RWPE1 (cell line): Measurements from ENCODE around the gene PMPCA.
A peak's percentile ranks its signal among the peaks of the same experiment; 100 is the strongest.

ENCODE experiments used
- CTCF ChIA-PET: fragments of 350-600 bp; sonication (Branson Sonifier 250); formaldehyde crosslinking; extraction: SDS; loops from one replicate; lab custom pipeline; 2021; lab: Yijun Ruan, JAX
- POLR2A ChIA-PET: fragments of 400-600 bp; formaldehyde crosslinking; extraction: SDS; loops from one replicate; lab custom pipeline; 2020; ENCODE audit warnings: antibody characterized with exemption; ENCODE audit not compliant: low non-redundant PET; lab: Yijun Ruan, JAX
- DNase-seq: peaks from one replicate; pipeline ENCODE4 v3.0.0; 2012; ENCODE audit warnings: low spot score
- H3K27ac ChIP-seq: fragments of 450-650 bp; 2 replicates; pipeline ENCODE4 v1.5.1; 2017
- TF ChIP-seq, protein P1 (sequence below): fragments of 450-650 bp; conservative IDR thresholded peaks from 2 replicates; pipeline ENCODE4 v1.5.1; 2017; ENCODE audit warnings: low read depth, mild to moderate bottlenecking

Gene PMPCA

DNA sequence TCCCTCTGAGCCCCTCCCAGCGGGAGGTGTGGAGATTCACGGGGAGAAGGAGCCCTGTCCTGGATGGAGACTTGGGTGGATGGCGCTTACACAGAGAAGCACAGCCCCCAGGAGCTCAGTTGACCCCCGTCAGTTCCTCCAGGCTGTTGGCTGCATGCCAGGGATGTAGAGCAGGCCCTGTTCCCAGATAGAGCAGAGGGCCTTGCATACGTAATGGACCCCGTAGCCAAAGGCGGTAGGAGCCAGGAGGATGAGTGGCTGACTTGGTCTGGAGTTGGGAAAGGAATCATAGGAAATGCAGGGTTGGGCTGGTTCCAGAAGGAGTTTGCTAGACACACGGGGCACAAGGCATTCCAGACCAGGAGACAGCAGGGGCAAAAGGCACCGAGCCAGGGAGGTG, 2.5 kb downstream of the PMPCA start:
- TF ChIP-seq, protein P1, sequence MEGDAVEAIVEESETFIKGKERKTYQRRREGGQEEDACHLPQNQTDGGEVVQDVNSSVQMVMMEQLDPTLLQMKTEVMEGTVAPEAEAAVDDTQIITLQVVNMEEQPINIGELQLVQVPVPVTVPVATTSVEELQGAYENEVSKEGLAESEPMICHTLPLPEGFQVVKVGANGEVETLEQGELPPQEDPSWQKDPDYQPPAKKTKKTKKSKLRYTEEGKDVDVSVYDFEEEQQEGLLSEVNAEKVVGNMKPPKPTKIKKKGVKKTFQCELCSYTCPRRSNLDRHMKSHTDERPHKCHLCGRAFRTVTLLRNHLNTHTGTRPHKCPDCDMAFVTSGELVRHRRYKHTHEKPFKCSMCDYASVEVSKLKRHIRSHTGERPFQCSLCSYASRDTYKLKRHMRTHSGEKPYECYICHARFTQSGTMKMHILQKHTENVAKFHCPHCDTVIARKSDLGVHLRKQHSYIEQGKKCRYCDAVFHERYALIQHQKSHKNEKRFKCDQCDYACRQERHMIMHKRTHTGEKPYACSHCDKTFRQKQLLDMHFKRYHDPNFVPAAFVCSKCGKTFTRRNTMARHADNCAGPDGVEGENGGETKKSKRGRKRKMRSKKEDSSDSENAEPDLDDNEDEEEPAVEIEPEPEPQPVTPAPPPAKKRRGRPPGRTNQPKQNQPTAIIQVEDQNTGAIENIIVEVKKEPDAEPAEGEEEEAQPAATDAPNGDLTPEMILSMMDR = no peak
- DNase-seq = no peak
- H3K27ac ChIP-seq = 0 out of 2 replicates have a peak overlapping the region, but pooled peaks have one; percentile 8
- POLR2A ChIA-PET = interaction anchor here (0.5 to 1.0 kb wide), 2 partner anchors 54 to 68 kb away, joined by 3 to 4 read pairs; no protein-coding TSS in a partner anchor
- CTCF ChIA-PET = interaction anchor here (0.5 to 0.7 kb wide), 2 partner anchors 72 to 116 kb away, joined by 3 read pairs; no protein-coding TSS in a partner anchor

DNA sequence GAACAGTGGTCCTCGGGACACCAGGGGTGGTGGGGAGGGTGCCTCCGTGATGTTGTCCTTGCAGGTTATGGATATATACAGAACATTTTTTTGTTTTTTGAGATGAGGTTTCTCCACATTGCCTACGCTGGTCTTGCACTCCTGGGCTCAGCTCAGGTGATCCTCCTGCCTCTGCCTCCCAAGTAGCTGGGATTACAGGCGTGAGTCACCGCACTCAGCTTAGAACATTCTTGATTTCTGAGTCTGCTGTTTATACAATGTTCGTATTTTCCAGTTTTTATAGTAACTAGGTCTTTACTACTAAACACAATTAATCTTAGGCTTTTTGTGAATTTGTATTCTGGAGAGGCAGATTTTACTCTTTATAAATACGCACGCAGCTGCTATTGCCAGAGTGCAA, 6.0 kb downstream of the PMPCA start:
- TF ChIP-seq, protein P1 = no peak
- POLR2A ChIA-PET = no interaction called here
- CTCF ChIA-PET = interaction anchor here (0.7 kb wide), 1 partner anchor 1172 kb away, joined by 3 read pairs; no protein-coding TSS in a partner anchor
- peak overlapping the region; percentile 8 for H3K27ac ChIP-seq
- DNase-seq = no peak

DNA sequence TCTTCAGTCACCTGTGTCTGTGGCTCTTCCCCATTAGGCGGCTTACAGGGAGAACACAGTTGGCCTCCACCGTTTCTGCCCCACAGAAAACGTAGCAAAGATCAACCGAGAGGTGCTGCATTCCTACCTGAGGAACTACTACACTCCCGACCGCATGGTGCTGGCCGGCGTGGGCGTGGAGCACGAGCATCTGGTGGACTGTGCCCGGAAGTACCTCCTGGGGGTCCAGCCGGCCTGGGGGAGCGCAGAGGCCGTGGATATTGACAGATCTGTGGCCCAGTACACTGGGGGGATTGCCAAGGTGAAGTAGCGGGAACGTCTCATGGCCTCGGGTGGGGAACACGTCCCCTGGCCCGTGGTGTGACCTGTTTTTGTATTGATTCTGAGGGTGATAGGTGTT, 6.5 kb downstream of the PMPCA start:
- ChIA-PET CTCF (interaction anchor here (0.7 to 0.8 kb wide), 2 partner anchors 255 to 1173 kb away, joined by 3 read pairs; no protein-coding TSS in a partner anchor), POLR2A (no interaction called here)

DNA sequence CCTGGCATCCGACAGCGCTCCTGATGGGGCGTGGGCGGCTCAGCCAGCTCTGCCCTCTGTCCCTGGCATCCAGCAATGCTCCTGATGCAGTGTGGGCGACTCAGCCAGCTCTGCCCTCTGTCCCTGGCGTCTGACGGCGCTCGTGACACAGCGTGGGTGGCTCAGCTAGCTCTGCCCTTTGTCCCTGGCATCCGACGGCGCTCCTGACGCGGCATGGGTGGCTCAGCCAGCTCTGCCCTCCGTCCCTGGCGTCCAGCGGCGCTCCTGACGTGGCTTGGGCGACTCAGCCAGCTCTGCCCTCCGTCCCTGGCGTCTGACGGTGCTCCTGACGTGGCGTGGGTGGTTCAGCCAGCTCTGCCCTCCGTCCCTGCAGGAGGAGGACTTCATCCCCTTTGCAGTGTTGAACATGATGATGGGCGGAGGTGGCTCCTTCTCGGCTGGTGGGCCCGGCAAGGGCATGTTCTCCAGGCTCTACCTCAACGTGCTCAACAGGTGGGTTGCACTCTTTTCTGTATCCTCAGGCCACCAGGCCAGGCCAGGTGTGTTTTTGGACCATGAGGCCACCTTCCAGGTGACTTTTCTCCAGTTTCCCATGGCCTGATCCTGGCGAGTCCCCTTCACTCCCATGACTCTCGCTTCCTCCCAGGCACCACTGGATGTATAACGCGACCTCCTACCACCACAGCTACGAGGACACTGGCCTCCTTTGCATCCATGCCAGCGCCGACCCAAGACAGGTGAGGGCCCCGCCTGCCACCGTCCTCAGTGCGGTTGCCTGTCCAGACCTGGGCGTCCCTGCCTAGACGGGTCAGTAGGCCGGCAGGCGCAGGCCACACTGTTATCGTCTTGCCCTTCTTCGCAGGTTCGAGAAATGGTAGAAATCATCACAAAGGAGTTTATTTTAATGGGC, 8.0 kb downstream of the PMPCA start:
- peak overlapping the region; percentile 2; the same call in 1 of the 2 replicates for H3K27ac ChIP-seq
- no peak for DNase-seq
- TF ChIP-seq, protein P1 = no peak
- ChIA-PET CTCF (interaction anchor here (0.6 to 1.0 kb wide), 4 partner anchors 17 to 326 kb away, joined by 3 to 4 read pairs (median 3); no protein-coding TSS in a partner anchor), POLR2A (no interaction called here)

More for the DNA sequence above, 6.5 kb downstream of the PMPCA start:
- no peak for DNase-seq
- no peak overlapping the region for H3K27ac ChIP-seq
- TF ChIP-seq, protein P1 = no peak

DNA sequence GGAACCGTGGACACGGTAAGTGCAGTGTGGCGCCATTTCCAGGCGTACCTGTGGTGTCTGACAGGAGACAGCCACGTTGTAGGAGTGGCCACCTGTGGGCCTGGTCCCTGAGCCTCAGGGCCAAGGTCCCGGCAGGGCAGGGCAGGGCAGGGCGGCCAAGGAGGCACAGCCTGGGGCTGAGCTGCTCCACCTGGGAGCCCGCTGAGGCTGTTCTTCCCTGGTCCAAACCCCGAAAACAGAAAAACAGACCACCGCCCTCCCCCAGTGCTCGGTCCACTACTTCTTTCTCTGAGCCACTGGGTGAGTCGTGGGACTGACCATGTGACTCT, 8.6 kb downstream of the PMPCA start:
- DNase-seq = no peak
- ChIA-PET POLR2A (no interaction called here), CTCF (interaction anchor here (0.7 kb wide), 1 partner anchor 43 kb away, joined by 3 read pairs; no protein-coding TSS in a partner anchor)
- peak overlapping the region; percentile 2; the same call in 1 of the 2 replicates for H3K27ac ChIP-seq
- TF ChIP-seq, protein P1 = no peak

DNA sequence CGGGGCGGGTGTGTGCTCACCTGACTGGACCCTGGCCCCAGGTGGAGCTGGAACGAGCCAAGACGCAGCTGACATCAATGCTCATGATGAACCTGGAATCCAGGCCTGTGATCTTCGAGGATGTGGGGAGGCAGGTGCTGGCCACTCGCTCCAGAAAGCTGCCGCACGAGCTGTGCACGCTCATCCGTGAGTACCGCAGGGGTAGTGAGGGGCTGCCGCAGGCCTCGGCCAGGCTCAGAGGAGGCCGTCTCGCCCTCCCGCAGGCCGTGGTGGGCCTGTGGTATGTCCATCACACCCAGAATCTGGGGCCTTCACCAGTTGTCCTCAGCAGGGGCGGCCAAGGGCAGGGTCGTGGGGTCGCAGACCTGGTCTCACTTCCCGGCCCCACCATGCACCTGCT, 11.3 kb downstream of the PMPCA start:
- ChIA-PET CTCF (no interaction called here), POLR2A (no interaction called here)
- no peak overlapping the region for H3K27ac ChIP-seq
- TF ChIP-seq, protein P1 = no peak
- DNase-seq = no peak
